Stimulated activated naive CD8-positive, alpha-beta T cell treated with anti-CD3 and anti-CD28 coated beads, Interleukin-15, amount 100 ng/mL, for 72 hours (primary cell): ENCODE results near the gene RIMBP3B.
"Not testable (repeated sequence)": the region's sequence is repeated elsewhere in the genome, so short reads cannot be mapped to it uniquely, and the experiment has no call there.

Source experiments
- ATAC-seq: fragments of 150-1000 bp; cut with Tn5 transposase; 2 replicates; pipeline ENCODE4 v1.10.0; 2021; ENCODE audit warnings: mild to moderate bottlenecking, moderate library complexity
- DNase-seq, 2 donors: peaks; one replicate each; pipeline ENCODE4 v3.0.0; 2021 to 2022
- H3K27ac Mint-ChIP-seq, 2 donors: one replicate each; pipeline ENCODE4 v1.8.0; 2022; ENCODE audit warnings: mild to moderate bottlenecking in 2 of 2, mixed read lengths in 2 of 2, moderate library complexity in 2 of 2
- H3K27me3 Mint-ChIP-seq: one replicate; pipeline ENCODE4 v1.8.0; 2022; ENCODE audit warnings: mixed read lengths
- H3K4me1 Mint-ChIP-seq: one replicate; pipeline ENCODE4 v1.8.0; 2022; ENCODE audit warnings: mild to moderate bottlenecking, mixed read lengths
- H3K4me3 Mint-ChIP-seq, 2 donors: one replicate each; pipeline ENCODE4 v1.8.0; 2022; ENCODE audit warnings: mild to moderate bottlenecking in 2 of 2, mixed read lengths in 2 of 2, moderate library complexity in 1 of 2
- H3K9me3 Mint-ChIP-seq, 2 donors: one replicate each; pipeline ENCODE4 v1.8.0; 2022; ENCODE audit warnings: mixed read lengths in 2 of 2

Gene RIMBP3B

GRCh38 chr22:21383701-21384467 is at the start of gene RIMBP3B:
RIMBP3B (plus strand) TSS chr22:21383751; CDS start chr22:21383859, 108 bp downstream.
- not testable (repeated sequence) for H3K27me3 Mint-ChIP-seq, H3K4me3 Mint-ChIP-seq, H3K27ac Mint-ChIP-seq, H3K4me1 Mint-ChIP-seq, H3K9me3 Mint-ChIP-seq, DNase-seq
- peak; percentile 90 for ATAC-seq

GRCh38 chr22:21357527-21357926 is 26.0 kb upstream of the RIMBP3B start:
- not testable (repeated sequence) for H3K9me3 Mint-ChIP-seq, H3K4me3 Mint-ChIP-seq, H3K27ac Mint-ChIP-seq, H3K27me3 Mint-ChIP-seq, ATAC-seq, H3K4me1 Mint-ChIP-seq, DNase-seq

- H3K27ac Mint-ChIP-seq, H3K4me1 Mint-ChIP-seq, H3K27me3 Mint-ChIP-seq, H3K4me3 Mint-ChIP-seq, ATAC-seq, DNase-seq, H3K9me3 Mint-ChIP-seq: not testable (repeated sequence)
These were observed 23.0 kb upstream of the RIMBP3B start for GRCh38 chr22:21360525-21360924.

- DNase-seq, H3K27me3 Mint-ChIP-seq, H3K27ac Mint-ChIP-seq, H3K4me3 Mint-ChIP-seq, H3K9me3 Mint-ChIP-seq, H3K4me1 Mint-ChIP-seq, ATAC-seq: not testable (repeated sequence)
These were observed 21.1 kb upstream of the RIMBP3B start for GRCh38 chr22:21362473-21362872.

GRCh38 chr22:21363061-21363460 is 20.5 kb upstream of the RIMBP3B start:
- not testable (repeated sequence) for DNase-seq, H3K9me3 Mint-ChIP-seq, H3K4me1 Mint-ChIP-seq, H3K4me3 Mint-ChIP-seq, H3K27me3 Mint-ChIP-seq, ATAC-seq, H3K27ac Mint-ChIP-seq

GRCh38 chr22:21363803-21364202 is 19.7 kb upstream of the RIMBP3B start:
- not testable (repeated sequence) for H3K27me3 Mint-ChIP-seq

GRCh38 chr22:21364362-21364761 is 19.2 kb upstream of the RIMBP3B start:
- H3K27me3 Mint-ChIP-seq, H3K4me3 Mint-ChIP-seq, H3K27ac Mint-ChIP-seq, H3K4me1 Mint-ChIP-seq, H3K9me3 Mint-ChIP-seq, ATAC-seq, DNase-seq: not testable (repeated sequence)

More at GRCh38 chr22:21363803-21364202, 19.7 kb upstream of the RIMBP3B start:
- not testable (repeated sequence) for DNase-seq, H3K9me3 Mint-ChIP-seq, H3K4me3 Mint-ChIP-seq, H3K27ac Mint-ChIP-seq, H3K4me1 Mint-ChIP-seq
- ATAC-seq, result peak; percentile 21

- H3K27me3 Mint-ChIP-seq, H3K4me3 Mint-ChIP-seq, H3K9me3 Mint-ChIP-seq, H3K4me1 Mint-ChIP-seq, DNase-seq, ATAC-seq, H3K27ac Mint-ChIP-seq: not testable (repeated sequence)
These were observed 18.2 kb upstream of the RIMBP3B start for GRCh38 chr22:21365337-21365736.

- DNase-seq, H3K27me3 Mint-ChIP-seq, H3K9me3 Mint-ChIP-seq, H3K4me3 Mint-ChIP-seq, H3K27ac Mint-ChIP-seq, H3K4me1 Mint-ChIP-seq, ATAC-seq: not testable (repeated sequence)
These were observed 14.8 kb upstream of the RIMBP3B start for GRCh38 chr22:21368603-21369310.

GRCh38 chr22:21375880-21376279 is 7.7 kb upstream of the RIMBP3B start:
- ATAC-seq, H3K27ac Mint-ChIP-seq, H3K4me1 Mint-ChIP-seq, H3K4me3 Mint-ChIP-seq, H3K27me3 Mint-ChIP-seq, H3K9me3 Mint-ChIP-seq, DNase-seq: not testable (repeated sequence)

- not testable (repeated sequence) for H3K4me3 Mint-ChIP-seq, H3K4me1 Mint-ChIP-seq, H3K27me3 Mint-ChIP-seq, DNase-seq, H3K9me3 Mint-ChIP-seq, H3K27ac Mint-ChIP-seq
- ATAC-seq, result peak; percentile 85
These were observed 1.2 kb downstream of the RIMBP3B start for GRCh38 chr22:21384468-21385357.

GRCh38 chr22:21389480-21389879 is 5.9 kb downstream of the RIMBP3B start:
- not testable (repeated sequence) for H3K9me3 Mint-ChIP-seq, DNase-seq, H3K27ac Mint-ChIP-seq, H3K4me3 Mint-ChIP-seq, H3K27me3 Mint-ChIP-seq, H3K4me1 Mint-ChIP-seq, ATAC-seq

GRCh38 chr22:21390013-21390412 is 6.5 kb downstream of the RIMBP3B start:
- not testable (repeated sequence) for DNase-seq, H3K4me3 Mint-ChIP-seq, ATAC-seq, H3K4me1 Mint-ChIP-seq, H3K27me3 Mint-ChIP-seq, H3K27ac Mint-ChIP-seq, H3K9me3 Mint-ChIP-seq

GRCh38 chr22:21394613-21395012 is 11.1 kb downstream of the RIMBP3B start:
- ATAC-seq, H3K27me3 Mint-ChIP-seq, H3K4me3 Mint-ChIP-seq, H3K9me3 Mint-ChIP-seq, H3K4me1 Mint-ChIP-seq, DNase-seq, H3K27ac Mint-ChIP-seq: not testable (repeated sequence)

- H3K4me1 Mint-ChIP-seq, H3K27ac Mint-ChIP-seq, DNase-seq, ATAC-seq, H3K9me3 Mint-ChIP-seq, H3K27me3 Mint-ChIP-seq, H3K4me3 Mint-ChIP-seq: not testable (repeated sequence)
These were observed 17.8 kb downstream of the RIMBP3B start for GRCh38 chr22:21401197-21401969.
